Effector memory CD8-positive, alpha-beta T cell (primary cell): ENCODE results near the gene KDM8.

Experiments used
- ATAC-seq: fragments of 150-1000 bp; cut with Tn5 transposase; replicated peaks from 2 replicates; pipeline ENCODE4 v1.10.0; 2021; ENCODE audit warnings: mild to moderate bottlenecking, moderate library complexity
- DNase-seq, 3 experiments: peaks; one replicate each; pipeline ENCODE4 v3.0.0; 2021
- H3K27ac Mint-ChIP-seq, 2 donors: one replicate each; pipeline ENCODE4 v1.8.0; 2022; ENCODE audit warnings: mild to moderate bottlenecking in 2 of 2, mixed read lengths in 2 of 2, moderate library complexity in 2 of 2
- H3K27me3 Mint-ChIP-seq, 2 donors: one replicate each; pipeline ENCODE4 v1.8.0; 2022; ENCODE audit warnings: mixed read lengths in 2 of 2
- H3K36me3 Mint-ChIP-seq: one replicate; pipeline ENCODE4 v1.8.0; 2022; ENCODE audit warnings: mild to moderate bottlenecking, moderate library complexity, mixed read lengths; ENCODE audit not compliant: insufficient read depth
- H3K4me1 Mint-ChIP-seq, 2 donors: one replicate each; pipeline ENCODE4 v1.8.0; 2022; ENCODE audit warnings: low read depth in 2 of 2, mixed read lengths in 2 of 2
- H3K4me3 Mint-ChIP-seq, 2 donors: one replicate each; pipeline ENCODE4 v1.8.0; 2022; ENCODE audit warnings: mild to moderate bottlenecking in 2 of 2, mixed read lengths in 2 of 2, moderate library complexity in 2 of 2
- H3K9me3 Mint-ChIP-seq, 2 donors: one replicate each; pipeline ENCODE4 v1.8.0; 2022; ENCODE audit warnings: mixed read lengths in 2 of 2

Gene KDM8

GRCh38 chr16:27179500-27180072 lies 23.7 kb upstream of the KDM8 start:
- H3K4me1 Mint-ChIP-seq, result peaks cover 10 to 12% of the 10 kb centered on the region in 2 donors
- H3K27ac Mint-ChIP-seq, result peak overlapping the region in 1 of 2 donors; percentile 19
- DNase-seq (peak; percentile 87 to 91 (median 88)), ATAC-seq (peak; percentile 100)
- H3K27me3 Mint-ChIP-seq, result no peaks in the 10 kb centered on the region
- H3K36me3 Mint-ChIP-seq, result no peaks in the 10 kb centered on the region
- H3K4me3 Mint-ChIP-seq, result no peak overlapping the region
- no peaks in the 10 kb centered on the region for H3K9me3 Mint-ChIP-seq

GRCh38 chr16:27181019-27181790 lies 22.1 kb upstream of the KDM8 start:
- Mint-ChIP-seq H3K4me1 (peaks cover 10 to 12% of the 10 kb centered on the region in 2 donors), H3K4me3 (no peak overlapping the region), H3K27ac (no peak overlapping the region), H3K36me3 (no peaks in the 10 kb centered on the region), H3K27me3 (no peaks in the 10 kb centered on the region), H3K9me3 (no peaks in the 10 kb centered on the region)
- ATAC-seq (no peak), DNase-seq (no peak)

GRCh38 chr16:27182906-27183405 lies 20.4 kb upstream of the KDM8 start:
- peaks cover 10 to 12% of the 10 kb centered on the region in 2 donors for H3K4me1 Mint-ChIP-seq
- H3K36me3 Mint-ChIP-seq, result no peaks in the 10 kb centered on the region
- ATAC-seq (no peak), DNase-seq (no peak)
- H3K27me3 Mint-ChIP-seq, result no peaks in the 10 kb centered on the region
- H3K9me3 Mint-ChIP-seq, result no peaks in the 10 kb centered on the region
- H3K27ac Mint-ChIP-seq, result no peak overlapping the region
- H3K4me3 Mint-ChIP-seq, result no peak overlapping the region

GRCh38 chr16:27185776-27186130 lies 17.6 kb upstream of the KDM8 start:
- DNase-seq, result no peak
- no peaks in the 10 kb centered on the region for H3K27me3 Mint-ChIP-seq
- H3K27ac Mint-ChIP-seq, result no peak overlapping the region
- no peaks in the 10 kb centered on the region for H3K36me3 Mint-ChIP-seq
- H3K9me3 Mint-ChIP-seq, result no peaks in the 10 kb centered on the region
- no peak overlapping the region for H3K4me3 Mint-ChIP-seq
- H3K4me1 Mint-ChIP-seq, result no peaks in the 10 kb centered on the region
- ATAC-seq, result no peak

- Mint-ChIP-seq H3K27me3 (no peaks in the 10 kb centered on the region), H3K9me3 (no peaks in the 10 kb centered on the region), H3K36me3 (no peaks in the 10 kb centered on the region), H3K4me1 (peaks cover 0 to 3% of the 10 kb centered on the region in 2 donors), H3K4me3 (no peak overlapping the region), H3K27ac (no peak overlapping the region)
- ATAC-seq, result no peak
- DNase-seq, result no peak
These were observed 14.7 kb upstream of the KDM8 start for GRCh38 chr16:27188633-27189032.

- H3K27me3 Mint-ChIP-seq, result no peaks in the 10 kb centered on the region
These were observed 13.9 kb upstream of the KDM8 start for GRCh38 chr16:27189335-27189972.

GRCh38 chr16:27190316-27190871 lies 12.9 kb upstream of the KDM8 start:
- Mint-ChIP-seq H3K4me3 (no peak overlapping the region), H3K9me3 (no peaks in the 10 kb centered on the region), H3K4me1 (peaks cover 5 to 8% of the 10 kb centered on the region in 2 donors), H3K36me3 (peaks cover 4% of the 10 kb centered on the region), H3K27me3 (no peaks in the 10 kb centered on the region), H3K27ac (no peak overlapping the region)
- no peak for ATAC-seq
- no peak for DNase-seq

More at GRCh38 chr16:27189335-27189972, 13.9 kb upstream of the KDM8 start:
- Mint-ChIP-seq H3K4me1 (peaks cover 0 to 3% of the 10 kb centered on the region in 2 donors), H3K9me3 (no peaks in the 10 kb centered on the region), H3K27ac (no peak overlapping the region), H3K4me3 (no peak overlapping the region), H3K36me3 (no peaks in the 10 kb centered on the region)
- ATAC-seq (no peak), DNase-seq (no peak)

GRCh38 chr16:27191352-27191924 lies 11.9 kb upstream of the KDM8 start:
- no peak overlapping the region for H3K27ac Mint-ChIP-seq
- H3K27me3 Mint-ChIP-seq, result no peaks in the 10 kb centered on the region
- ATAC-seq (no peak), DNase-seq (no peak)
- peaks cover 15 to 19% of the 10 kb centered on the region in 2 donors for H3K4me1 Mint-ChIP-seq
- peaks cover 7% of the 10 kb centered on the region for H3K36me3 Mint-ChIP-seq
- H3K9me3 Mint-ChIP-seq, result no peaks in the 10 kb centered on the region
- no peak overlapping the region for H3K4me3 Mint-ChIP-seq

GRCh38 chr16:27193300-27193990 lies 9.9 kb upstream of the KDM8 start:
- ATAC-seq, result no peak
- no peak for DNase-seq
- no peak overlapping the region for H3K27ac Mint-ChIP-seq
- H3K36me3 Mint-ChIP-seq, result peaks cover 7% of the 10 kb centered on the region
- H3K4me1 Mint-ChIP-seq, result peaks cover 26 to 36% of the 10 kb centered on the region in 2 donors
- no peaks in the 10 kb centered on the region for H3K27me3 Mint-ChIP-seq
- H3K9me3 Mint-ChIP-seq, result no peaks in the 10 kb centered on the region
- no peak overlapping the region for H3K4me3 Mint-ChIP-seq

GRCh38 chr16:27195076-27195741 lies 8.1 kb upstream of the KDM8 start:
- peak overlapping the region in 1 of 2 donors; percentile 52 for H3K4me3 Mint-ChIP-seq
- no peaks in the 10 kb centered on the region for H3K27me3 Mint-ChIP-seq
- ATAC-seq, result no peak
- H3K4me1 Mint-ChIP-seq, result peaks cover 39 to 54% of the 10 kb centered on the region in 2 donors
- peak overlapping the region; percentile 70 to 87 for H3K27ac Mint-ChIP-seq
- H3K9me3 Mint-ChIP-seq, result no peaks in the 10 kb centered on the region
- H3K36me3 Mint-ChIP-seq, result peaks cover 7% of the 10 kb centered on the region
- DNase-seq, result no peak

GRCh38 chr16:27195941-27196595 lies 7.3 kb upstream of the KDM8 start:
- peak; percentile 90 for ATAC-seq
- Mint-ChIP-seq H3K36me3 (peaks cover 7% of the 10 kb centered on the region), H3K27ac (peak overlapping the region; percentile 70 to 87), H3K4me1 (peaks cover 48 to 63% of the 10 kb centered on the region in 2 donors), H3K27me3 (no peaks in the 10 kb centered on the region), H3K9me3 (no peaks in the 10 kb centered on the region), H3K4me3 (peak overlapping the region; percentile 39 to 52)
- peak; percentile 5 to 28 (median 16) for DNase-seq

- peaks cover 52 to 63% of the 10 kb centered on the region in 2 donors for H3K4me1 Mint-ChIP-seq
- H3K9me3 Mint-ChIP-seq, result no peaks in the 10 kb centered on the region
- ATAC-seq, result no peak
- H3K27ac Mint-ChIP-seq, result peak overlapping the region in 1 of 2 donors; percentile 68
- H3K4me3 Mint-ChIP-seq, result no peak overlapping the region
- no peaks in the 10 kb centered on the region for H3K27me3 Mint-ChIP-seq
- H3K36me3 Mint-ChIP-seq, result peaks cover 7% of the 10 kb centered on the region
- no peak for DNase-seq
These were observed 6.3 kb upstream of the KDM8 start for GRCh38 chr16:27197004-27197403.
